Measurements from ENCODE around the gene DMXL2. TPM values are rescaled to one million over a fixed set of nuclear protein-coding genes. Genes with fewer than 3 reads are reported as not detected.

DMXL2 gene
- total and polyA plus RNA-seq, 2 experiments from 2014 or later, result 6.1 to 61.1 TPM

DNA sequence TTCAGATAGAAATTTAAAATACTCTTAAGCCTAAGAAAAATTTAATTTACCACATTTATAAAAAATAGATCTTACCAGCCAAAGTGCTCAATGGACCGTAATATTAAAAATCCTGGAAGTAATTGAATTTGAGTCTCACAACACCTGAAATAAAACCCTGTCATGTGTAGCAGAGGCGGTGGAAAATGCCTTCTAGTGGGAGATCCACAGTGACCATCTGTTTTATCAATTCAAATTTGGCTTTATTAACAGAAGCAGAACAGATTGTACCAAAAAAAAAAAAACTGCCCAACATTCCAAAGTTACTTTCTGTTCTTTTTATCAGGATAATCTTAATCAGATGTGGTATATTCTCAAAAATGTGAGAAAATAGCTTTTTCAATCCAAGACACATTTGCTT lies 71.7 kb downstream of the DMXL2 start:
- no peak overlapping the region for H3K4me3 Mint-ChIP-seq
- Histone ChIP-seq H4K20me1 (replicated peaks; ENCODE audit: insufficient read depth) (no peaks in the 10 kb centered on the region), H3K9me2 (ENCODE audit: insufficient read depth) (no peaks in the 10 kb centered on the region), H3K4me3 (no peak overlapping the region), H3F3A (replicated peaks; ENCODE audit: low read depth) (no peaks in the 10 kb centered on the region), H3K79me2 (replicated peaks; ENCODE audit: insufficient read depth) (no peaks in the 10 kb centered on the region), H3K4me2 (no peak overlapping the region), H3K36me3 (ENCODE audit: insufficient read depth) (no peaks in the 10 kb centered on the region), H3K4me1 (ENCODE audit: insufficient read depth) (no peaks in the 10 kb centered on the region), H3K27me3 (ENCODE audit: insufficient read depth) (no peaks in the 10 kb centered on the region), H2AFZ (no peak overlapping the region), H3K27ac (ENCODE audit: low read depth) (no peak overlapping the region)
- ATAC-seq (no peak), DNase-seq (ENCODE audit: low spot score) (no peak)
- peaks cover 6% of the 10 kb centered on the region; the same call in 1 of the 3 replicates for H3K4me1 Mint-ChIP-seq
- no peaks in the 10 kb centered on the region for H3K9me3 Mint-ChIP-seq
- TF ChIP-seq EZH2phosphoT487 (IDR thresholded peaks at IDR 0.05; ENCODE audit: unreplicated experiment) (no peak), NANOG (IDR thresholded peaks at IDR 0.05; ENCODE audit: borderline replicate concordance) (no peak), STAT1 (IDR thresholded peaks at IDR 0.05; ENCODE audit: unreplicated experiment) (no peak), CREB1 (CRISPR knock-in tag; IDR thresholded peaks at IDR 0.05; ENCODE audit: low read depth) (no peak), JUNB (IDR thresholded peaks at IDR 0.05; ENCODE audit: unreplicated experiment) (no peak), POLR2AphosphoS5 (IDR thresholded peaks at IDR 0.05; ENCODE audit: low read depth) (no peak), ZNF331 (CRISPR knock-in tag; IDR thresholded peaks at IDR 0.05; ENCODE audit: low read depth) (no peak)
- H3K27ac Mint-ChIP-seq, result no peak overlapping the region
- no peaks in the 10 kb centered on the region for H3K36me3 Mint-ChIP-seq (ENCODE audit: low read depth)
- H3K27me3 Mint-ChIP-seq (ENCODE audit: insufficient read depth, low read depth, poor library complexity), result no peaks in the 10 kb centered on the region

DNA sequence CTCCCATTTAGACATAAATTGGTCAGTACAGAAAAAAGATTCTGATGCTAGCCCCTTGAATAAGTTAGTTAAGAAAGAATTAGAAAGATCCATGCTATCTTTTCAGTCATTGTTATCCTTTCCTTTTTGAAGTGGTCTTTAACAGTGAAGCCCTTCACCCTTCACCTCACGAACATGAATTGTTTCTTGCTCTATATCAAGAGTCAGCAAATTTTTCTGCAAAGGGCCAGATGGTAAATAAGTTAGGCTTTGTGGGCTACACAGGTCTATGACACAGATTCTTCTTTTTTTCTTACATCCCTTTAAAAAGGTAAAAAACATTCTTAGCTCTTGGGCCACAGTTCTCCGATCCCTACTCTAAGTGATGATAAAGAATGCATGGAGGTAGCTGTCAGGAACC lies 74.9 kb downstream of the DMXL2 start:
- Histone ChIP-seq H3K4me2 (no peak overlapping the region), H3K9me2 (ENCODE audit: insufficient read depth) (no peaks in the 10 kb centered on the region), H3K36me3 (ENCODE audit: insufficient read depth) (no peaks in the 10 kb centered on the region), H2AFZ (no peak overlapping the region), H3F3A (replicated peaks; ENCODE audit: low read depth) (no peaks in the 10 kb centered on the region), H3K4me1 (ENCODE audit: insufficient read depth) (no peaks in the 10 kb centered on the region), H3K79me2 (replicated peaks; ENCODE audit: insufficient read depth) (no peaks in the 10 kb centered on the region), H3K27ac (ENCODE audit: low read depth) (no peak overlapping the region), H3K27me3 (ENCODE audit: insufficient read depth) (no peaks in the 10 kb centered on the region), H4K20me1 (replicated peaks; ENCODE audit: insufficient read depth) (no peaks in the 10 kb centered on the region), H3K4me3 (no peak overlapping the region)
- H3K36me3 Mint-ChIP-seq (ENCODE audit: low read depth), result no peaks in the 10 kb centered on the region
- peaks cover 6% of the 10 kb centered on the region; the same call in 1 of the 3 replicates for H3K4me1 Mint-ChIP-seq
- no peak overlapping the region for H3K4me3 Mint-ChIP-seq
- H3K9me3 Mint-ChIP-seq, result no peaks in the 10 kb centered on the region
- no peak overlapping the region for H3K27ac Mint-ChIP-seq
- ATAC-seq, result no peak
- H3K27me3 Mint-ChIP-seq (ENCODE audit: insufficient read depth, low read depth, poor library complexity), result no peaks in the 10 kb centered on the region
- TF ChIP-seq ZNF331 (CRISPR knock-in tag; IDR thresholded peaks at IDR 0.05; ENCODE audit: low read depth) (no peak), EZH2 (IDR thresholded peaks at IDR 0.05; ENCODE audit: low read depth, unreplicated experiment) (no peak), POLR2AphosphoS5 (IDR thresholded peaks at IDR 0.05; ENCODE audit: low read depth) (no peak), NANOG (IDR thresholded peaks at IDR 0.05; ENCODE audit: borderline replicate concordance) (no peak)
- no peak for DNase-seq (ENCODE audit: low spot score)

DNA sequence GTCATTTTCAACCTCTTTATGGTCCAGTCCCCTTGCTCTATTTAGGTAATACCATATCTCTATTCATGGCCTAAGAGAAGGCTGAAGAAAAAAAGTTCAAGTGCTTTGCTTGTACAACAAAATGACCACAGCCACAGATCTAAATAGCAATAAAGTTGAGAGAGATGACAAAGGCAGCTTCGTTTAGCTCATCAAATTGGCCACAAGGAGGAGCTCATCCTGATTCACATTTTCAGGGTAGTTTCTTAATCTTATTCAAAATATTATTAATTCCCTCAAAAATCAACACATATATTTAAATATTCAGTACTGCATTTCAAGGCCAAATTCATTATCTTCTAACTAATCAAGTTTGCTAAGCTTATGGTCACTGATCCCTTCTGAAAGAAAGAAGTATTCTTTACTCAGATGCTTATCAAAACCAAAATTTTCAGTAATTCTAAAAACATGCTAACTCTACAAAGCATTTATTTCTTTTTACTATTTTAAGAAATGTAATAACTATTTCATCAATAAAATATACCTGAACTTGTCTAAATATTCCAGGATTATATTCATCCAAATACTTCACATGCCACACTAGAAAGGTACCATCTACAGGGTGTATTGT lies 85.5 kb downstream of the DMXL2 start:
- Mint-ChIP-seq H3K27me3 (ENCODE audit: insufficient read depth, low read depth, poor library complexity) (no peaks in the 10 kb centered on the region), H3K9me3 (no peaks in the 10 kb centered on the region), H3K4me3 (no peak overlapping the region), H3K27ac (no peak overlapping the region), H3K36me3 (ENCODE audit: low read depth) (no peaks in the 10 kb centered on the region), H3K4me1 (no peaks in the 10 kb centered on the region)
- no peaks in the 10 kb centered on the region for H3K79me2 ChIP-seq (replicated peaks; ENCODE audit: insufficient read depth)
- no peak overlapping the region for H3K27ac ChIP-seq (ENCODE audit: low read depth)
- no peaks in the 10 kb centered on the region for H3K27me3 ChIP-seq (ENCODE audit: insufficient read depth)
- no peak overlapping the region for H2AFZ ChIP-seq
- DNase-seq (ENCODE audit: low spot score) (peak; percentile 36), ATAC-seq (no peak)
- H3K4me1 ChIP-seq (ENCODE audit: insufficient read depth), result no peaks in the 10 kb centered on the region
- no peaks in the 10 kb centered on the region for H3K9me2 ChIP-seq (ENCODE audit: insufficient read depth)
- H3K36me3 ChIP-seq (ENCODE audit: insufficient read depth), result no peaks in the 10 kb centered on the region
- no peak overlapping the region for H3K4me2 ChIP-seq
- no peaks in the 10 kb centered on the region for H4K20me1 ChIP-seq (replicated peaks; ENCODE audit: insufficient read depth)
- no peak for TF ChIP-seq EZH2 (IDR thresholded peaks at IDR 0.05; ENCODE audit: low read depth, unreplicated experiment)
- TF ChIP-seq, protein P1, sequence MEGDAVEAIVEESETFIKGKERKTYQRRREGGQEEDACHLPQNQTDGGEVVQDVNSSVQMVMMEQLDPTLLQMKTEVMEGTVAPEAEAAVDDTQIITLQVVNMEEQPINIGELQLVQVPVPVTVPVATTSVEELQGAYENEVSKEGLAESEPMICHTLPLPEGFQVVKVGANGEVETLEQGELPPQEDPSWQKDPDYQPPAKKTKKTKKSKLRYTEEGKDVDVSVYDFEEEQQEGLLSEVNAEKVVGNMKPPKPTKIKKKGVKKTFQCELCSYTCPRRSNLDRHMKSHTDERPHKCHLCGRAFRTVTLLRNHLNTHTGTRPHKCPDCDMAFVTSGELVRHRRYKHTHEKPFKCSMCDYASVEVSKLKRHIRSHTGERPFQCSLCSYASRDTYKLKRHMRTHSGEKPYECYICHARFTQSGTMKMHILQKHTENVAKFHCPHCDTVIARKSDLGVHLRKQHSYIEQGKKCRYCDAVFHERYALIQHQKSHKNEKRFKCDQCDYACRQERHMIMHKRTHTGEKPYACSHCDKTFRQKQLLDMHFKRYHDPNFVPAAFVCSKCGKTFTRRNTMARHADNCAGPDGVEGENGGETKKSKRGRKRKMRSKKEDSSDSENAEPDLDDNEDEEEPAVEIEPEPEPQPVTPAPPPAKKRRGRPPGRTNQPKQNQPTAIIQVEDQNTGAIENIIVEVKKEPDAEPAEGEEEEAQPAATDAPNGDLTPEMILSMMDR (conservative IDR thresholded peaks at IDR 0.05; ENCODE audit: low read depth in 2 of 2), result peak; percentile 62 to 78
- H3K4me3 ChIP-seq, result no peak overlapping the region
- H3F3A ChIP-seq (replicated peaks; ENCODE audit: low read depth), result no peaks in the 10 kb centered on the region
